Measurements from ENCODE around the gene CDS2. TPM values are rescaled to one million over a fixed set of nuclear protein-coding genes. Genes with fewer than 3 reads are reported as not detected.
A peak's percentile ranks its signal among the peaks of the same experiment; 100 is the strongest.
"Not testable (repeated sequence)": the region's sequence is repeated elsewhere in the genome, so short reads cannot be mapped to it uniquely, and the experiment has no call there.

The CDS2 gene
- total and polyA plus RNA-seq, 7 donors = 1.8 to 49.0 (median 30.0) TPM

DNA sequence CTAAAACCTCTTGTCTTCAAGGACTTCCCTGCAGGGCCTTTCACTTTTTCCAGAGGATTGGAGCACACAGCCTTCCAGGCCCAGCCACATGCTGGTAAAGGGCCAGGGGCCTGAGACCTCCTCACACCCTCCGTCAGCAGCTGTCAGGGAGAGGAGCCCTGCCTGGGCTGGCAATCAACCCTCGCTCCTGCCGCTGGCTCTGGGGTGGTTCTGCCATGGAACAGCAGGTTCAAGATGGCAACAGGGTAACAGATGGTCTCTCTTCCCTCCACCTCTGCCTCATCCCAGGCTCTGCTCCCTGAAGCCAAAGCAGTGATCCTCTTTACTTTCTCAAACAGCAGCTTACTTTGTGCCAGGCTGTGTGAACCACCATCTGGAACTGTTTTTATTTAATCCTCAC, 30.9 kb upstream of the CDS2 start:
- Histone ChIP-seq H3K27me3 (no peaks in the 10 kb centered on the region), H3K9me3 (no peaks in the 10 kb centered on the region), H3K4me1 (no peaks in the 10 kb centered on the region), H3K36me3 (peaks cover 0 to 54% (median 3%) of the 10 kb centered on the region in 4 donors), H3K4me3 (no peak overlapping the region), H3K27ac (no peak overlapping the region)
- no peak for DNase-seq
- intact Hi-C loops (cut with DNase I) = no loop called here
- 95 to 97% methylated on average over 3 of the region's 3 CpGs for WGBS, 2 donors
- TF ChIP-seq POLR2AphosphoS5 (IDR thresholded peaks at IDR 0.05) (no peak), POLR2A (IDR thresholded peaks at IDR 0.05) (no peak), EP300 (IDR thresholded peaks at IDR 0.05) (no peak)
- TF ChIP-seq, protein P1, sequence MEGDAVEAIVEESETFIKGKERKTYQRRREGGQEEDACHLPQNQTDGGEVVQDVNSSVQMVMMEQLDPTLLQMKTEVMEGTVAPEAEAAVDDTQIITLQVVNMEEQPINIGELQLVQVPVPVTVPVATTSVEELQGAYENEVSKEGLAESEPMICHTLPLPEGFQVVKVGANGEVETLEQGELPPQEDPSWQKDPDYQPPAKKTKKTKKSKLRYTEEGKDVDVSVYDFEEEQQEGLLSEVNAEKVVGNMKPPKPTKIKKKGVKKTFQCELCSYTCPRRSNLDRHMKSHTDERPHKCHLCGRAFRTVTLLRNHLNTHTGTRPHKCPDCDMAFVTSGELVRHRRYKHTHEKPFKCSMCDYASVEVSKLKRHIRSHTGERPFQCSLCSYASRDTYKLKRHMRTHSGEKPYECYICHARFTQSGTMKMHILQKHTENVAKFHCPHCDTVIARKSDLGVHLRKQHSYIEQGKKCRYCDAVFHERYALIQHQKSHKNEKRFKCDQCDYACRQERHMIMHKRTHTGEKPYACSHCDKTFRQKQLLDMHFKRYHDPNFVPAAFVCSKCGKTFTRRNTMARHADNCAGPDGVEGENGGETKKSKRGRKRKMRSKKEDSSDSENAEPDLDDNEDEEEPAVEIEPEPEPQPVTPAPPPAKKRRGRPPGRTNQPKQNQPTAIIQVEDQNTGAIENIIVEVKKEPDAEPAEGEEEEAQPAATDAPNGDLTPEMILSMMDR (IDR thresholded peaks at IDR 0.05) = no peak

DNA sequence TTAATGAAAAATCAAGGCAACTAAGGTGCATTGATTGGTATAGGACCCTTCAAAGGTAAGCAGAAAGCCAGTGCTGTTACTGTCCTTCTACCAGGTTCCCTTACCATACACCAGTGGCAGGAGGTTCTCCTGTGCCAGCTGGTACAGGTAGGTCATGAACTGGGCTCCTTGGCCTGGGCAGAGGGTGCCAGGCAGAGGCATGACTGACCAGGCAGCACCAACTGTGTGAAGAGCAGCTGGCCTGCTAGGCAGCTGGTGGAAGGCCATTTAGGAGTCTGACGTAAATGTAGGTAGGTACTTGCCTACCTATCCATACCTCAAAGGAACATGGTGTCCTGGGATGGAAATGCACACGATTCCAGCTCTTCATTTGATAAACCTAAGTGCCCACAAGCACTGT, 30.3 kb upstream of the CDS2 start:
- H3K27me3 ChIP-seq = no peaks in the 10 kb centered on the region
- H3K36me3 ChIP-seq = peaks cover under 1 to 59% (median 4%) of the 10 kb centered on the region in 4 donors
- no peak overlapping the region for H3K27ac ChIP-seq
- intact Hi-C loops (cut with DNase I) = no loop called here
- H3K9me3 ChIP-seq = no peaks in the 10 kb centered on the region
- no peak overlapping the region for H3K4me3 ChIP-seq
- 88 to 95% methylated on average over 2 of the region's 2 CpGs for WGBS, 2 donors
- TF ChIP-seq POLR2AphosphoS5 (IDR thresholded peaks at IDR 0.05) (no peak), EP300 (IDR thresholded peaks at IDR 0.05) (no peak), POLR2A (IDR thresholded peaks at IDR 0.05) (no peak)
- TF ChIP-seq, protein P1 (IDR thresholded peaks at IDR 0.05) = no peak
- H3K4me1 ChIP-seq = no peaks in the 10 kb centered on the region
- DNase-seq = no peak

DNA sequence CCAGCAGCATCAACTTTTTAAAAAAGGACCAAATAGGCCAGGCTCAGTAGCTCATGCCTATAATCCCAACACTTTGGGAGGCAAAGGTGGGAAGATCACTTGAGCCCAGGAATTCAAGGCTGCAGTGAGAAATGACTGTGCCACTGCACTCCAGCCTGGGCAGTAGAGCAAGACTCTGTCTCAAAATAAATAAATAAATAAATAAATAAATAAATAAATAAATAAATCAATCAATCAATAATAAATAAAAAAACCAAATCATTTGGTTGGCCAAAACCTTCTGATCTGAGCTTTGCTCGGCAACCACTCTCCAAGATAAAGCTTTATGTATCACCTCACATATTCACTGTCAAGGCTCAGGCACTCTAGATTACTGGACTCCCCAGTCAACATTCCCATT, 27.8 kb upstream of the CDS2 start:
- H3K9me3 ChIP-seq; H3K4me3 ChIP-seq; H3K27ac ChIP-seq; intact Hi-C loops (cut with DNase I); DNase-seq; H3K4me1 ChIP-seq; H3K27me3 ChIP-seq: not testable (repeated sequence)
- 95% methylated on average over 1 of the region's 1 CpG for WGBS, 2 donors
- H3K36me3 ChIP-seq = peaks cover 5 to 77% (median 11%) of the 10 kb centered on the region in 4 donors

DNA sequence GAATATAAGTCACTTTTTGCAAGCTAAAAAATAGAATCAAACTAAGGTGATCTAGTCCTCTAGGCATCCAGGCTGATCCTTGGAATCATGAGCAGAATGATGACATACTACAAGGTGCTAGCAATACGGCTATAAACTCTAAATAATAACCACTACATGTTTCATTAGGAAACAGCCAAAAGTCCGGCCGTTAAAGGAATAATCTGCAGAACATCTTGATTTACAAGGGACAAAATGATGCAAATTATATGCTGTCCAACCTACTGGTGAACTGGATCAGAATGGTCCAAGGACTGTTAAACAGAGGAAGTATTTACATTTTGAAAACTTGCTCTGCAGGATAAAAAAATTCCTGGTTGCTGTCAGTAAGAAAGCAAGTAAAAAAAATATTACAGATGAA, 26.9 kb upstream of the CDS2 start:
- H3K4me3 ChIP-seq, H3K9me3 ChIP-seq, DNase-seq, H3K27ac ChIP-seq, H3K27me3 ChIP-seq, H3K4me1 ChIP-seq: not testable (repeated sequence)
- peaks cover 7 to 86% (median 17%) of the 10 kb centered on the region in 4 donors for H3K36me3 ChIP-seq
- intact Hi-C loops (cut with DNase I) = loop anchor here (5.0 kb wide), 1 partner anchor 98 kb away; the partner anchor contains the start of gene SLC23A2
- WGBS, 2 donors = 93 to 96% methylated on average over 3 of the region's 3 CpGs

DNA sequence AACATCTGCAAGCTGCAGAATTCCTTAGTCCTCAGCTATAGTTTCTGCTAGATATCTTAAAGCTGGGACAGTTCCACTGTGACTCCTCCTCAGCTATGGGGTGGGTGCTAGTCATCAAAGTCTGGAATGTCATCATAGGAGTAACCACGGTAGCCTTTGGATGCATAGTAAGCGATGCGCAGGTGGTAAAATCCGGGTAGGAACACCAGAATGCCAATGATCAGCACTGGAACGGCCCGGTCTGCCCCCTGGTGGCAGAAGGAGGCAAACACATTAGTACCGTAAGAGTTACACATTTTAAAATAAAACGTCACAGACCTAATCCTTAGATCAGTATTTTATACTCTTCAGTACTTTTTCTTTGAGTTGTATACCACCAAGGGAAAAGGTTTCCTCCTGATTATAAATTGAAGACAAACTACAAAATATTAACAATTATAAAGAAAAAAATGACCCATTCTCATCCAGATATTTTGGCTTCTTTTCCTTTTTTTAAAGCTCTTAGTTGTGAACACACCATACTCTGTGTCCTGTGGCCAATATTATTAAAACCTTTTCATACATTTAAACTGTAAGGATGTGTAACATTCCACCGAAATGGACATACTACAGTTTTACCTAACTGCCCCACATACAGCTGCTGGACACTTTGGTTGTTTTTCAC, 26.0 kb upstream of the CDS2 start:
- Histone ChIP-seq H3K36me3 (peaks cover 16 to 90% (median 22%) of the 10 kb centered on the region in 4 donors), H3K27ac (no peak overlapping the region), H3K9me3 (no peaks in the 10 kb centered on the region), H3K27me3 (no peaks in the 10 kb centered on the region), H3K4me1 (no peaks in the 10 kb centered on the region), H3K4me3 (no peak overlapping the region)
- peak; percentile 82 for DNase-seq
- 11 to 19% methylated on average over 9 of the region's 9 CpGs for WGBS, 2 donors
- TF ChIP-seq, protein P1 (IDR thresholded peaks at IDR 0.05) = peak; percentile 48 to 89 (median 87)
- no peak for TF ChIP-seq EP300 (IDR thresholded peaks at IDR 0.05)
- intact Hi-C loops (cut with DNase I) = loop anchor here (5.0 kb wide), 1 partner anchor 99 kb away; the partner anchor contains the start of gene SLC23A2

DNA sequence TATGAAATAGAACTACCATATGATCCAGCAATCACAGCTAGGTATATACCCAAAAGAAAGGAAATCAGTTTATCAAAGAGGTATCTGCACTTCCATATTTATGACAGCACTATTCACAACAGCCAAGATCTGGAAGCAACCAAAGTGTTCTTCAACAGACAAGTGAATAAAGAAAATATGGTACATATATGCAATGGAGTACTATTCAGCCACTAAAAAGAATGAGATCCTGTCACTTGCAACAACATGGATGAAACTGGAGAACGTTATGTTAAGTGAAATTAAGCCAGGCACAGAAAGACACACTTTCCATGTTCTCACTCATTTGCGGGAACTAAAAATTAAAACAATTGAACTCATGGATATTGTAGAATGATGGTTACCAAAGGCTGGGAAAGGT, 22.3 kb upstream of the CDS2 start:
- Histone ChIP-seq H3K27ac (no peak overlapping the region), H3K36me3 (peaks cover 28 to 94% (median 41%) of the 10 kb centered on the region in 4 donors), H3K4me3 (no peak overlapping the region), H3K9me3 (no peaks in the 10 kb centered on the region), H3K27me3 (no peaks in the 10 kb centered on the region), H3K4me1 (no peaks in the 10 kb centered on the region)
- WGBS, 2 donors = 96% methylated on average over 2 of the region's 2 CpGs
- no peak for DNase-seq
- intact Hi-C loops (cut with DNase I) = loop anchor here (5.0 kb wide), 1 partner anchor 102 kb away; the partner anchor contains the start of gene SLC23A2
- TF ChIP-seq POLR2A (IDR thresholded peaks at IDR 0.05) (no peak), POLR2AphosphoS5 (IDR thresholded peaks at IDR 0.05) (no peak), EP300 (IDR thresholded peaks at IDR 0.05) (no peak)
- TF ChIP-seq, protein P1 (IDR thresholded peaks at IDR 0.05) = no peak

All from sigmoid colon (tissue), 7 donors.